Measurements from ENCODE around the gene ZNF23.

DNA sequence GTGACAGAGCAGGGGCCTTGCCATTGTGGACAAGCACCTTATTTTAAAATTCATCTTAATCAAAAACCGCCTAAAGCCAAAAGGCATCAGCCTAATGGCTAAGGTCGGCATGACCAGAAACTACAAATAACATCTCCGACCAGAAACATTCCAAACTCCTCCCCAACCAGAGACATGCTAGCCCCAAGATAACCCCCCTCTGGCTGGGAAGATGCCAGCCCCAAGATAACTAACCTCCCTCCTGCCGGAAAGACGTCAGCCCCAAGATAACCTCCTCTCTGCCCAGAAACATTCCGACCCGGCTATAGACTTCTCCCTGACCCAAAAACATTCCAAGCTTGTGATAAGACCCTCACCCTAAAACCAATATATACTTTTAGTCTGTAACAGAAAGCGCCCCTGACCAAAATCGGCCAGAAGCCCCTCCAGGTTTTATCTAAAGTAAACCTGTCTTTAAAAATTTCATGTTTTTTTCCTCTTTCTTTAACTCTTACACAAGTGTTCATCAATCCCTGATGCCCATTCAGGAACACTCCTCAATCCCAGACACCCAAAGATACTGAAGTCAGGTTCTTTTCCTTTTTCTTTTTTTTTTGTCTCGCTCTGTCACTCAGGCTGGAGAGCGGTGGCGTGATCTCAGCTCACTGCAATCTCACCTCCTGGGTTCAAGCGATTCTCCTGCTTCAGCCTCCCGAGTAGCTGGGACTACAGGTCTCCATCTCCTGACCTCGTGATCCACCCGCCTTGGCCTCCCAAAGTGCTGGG, 52.9 kb downstream of the ZNF23 start:
- TF ChIP-seq POLR2A (IDR thresholded peaks at IDR 0.05) = no peak
- TF ChIP-seq, protein P1, sequence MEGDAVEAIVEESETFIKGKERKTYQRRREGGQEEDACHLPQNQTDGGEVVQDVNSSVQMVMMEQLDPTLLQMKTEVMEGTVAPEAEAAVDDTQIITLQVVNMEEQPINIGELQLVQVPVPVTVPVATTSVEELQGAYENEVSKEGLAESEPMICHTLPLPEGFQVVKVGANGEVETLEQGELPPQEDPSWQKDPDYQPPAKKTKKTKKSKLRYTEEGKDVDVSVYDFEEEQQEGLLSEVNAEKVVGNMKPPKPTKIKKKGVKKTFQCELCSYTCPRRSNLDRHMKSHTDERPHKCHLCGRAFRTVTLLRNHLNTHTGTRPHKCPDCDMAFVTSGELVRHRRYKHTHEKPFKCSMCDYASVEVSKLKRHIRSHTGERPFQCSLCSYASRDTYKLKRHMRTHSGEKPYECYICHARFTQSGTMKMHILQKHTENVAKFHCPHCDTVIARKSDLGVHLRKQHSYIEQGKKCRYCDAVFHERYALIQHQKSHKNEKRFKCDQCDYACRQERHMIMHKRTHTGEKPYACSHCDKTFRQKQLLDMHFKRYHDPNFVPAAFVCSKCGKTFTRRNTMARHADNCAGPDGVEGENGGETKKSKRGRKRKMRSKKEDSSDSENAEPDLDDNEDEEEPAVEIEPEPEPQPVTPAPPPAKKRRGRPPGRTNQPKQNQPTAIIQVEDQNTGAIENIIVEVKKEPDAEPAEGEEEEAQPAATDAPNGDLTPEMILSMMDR (IDR thresholded peaks at IDR 0.05) = no peak
